ENCODE measurements around the gene DMC1. TPM values are rescaled to one million over a fixed set of nuclear protein-coding genes. Genes with fewer than 3 reads are reported as not detected.
A peak's percentile ranks its signal among the peaks of the same experiment; 100 is the strongest.
"Not testable (repeated sequence)": the region's sequence is repeated elsewhere in the genome, so short reads cannot be mapped to it uniquely, and the experiment has no call there.

DMC1 gene
- polyA plus RNA-seq (2011; rRNA removed) (0.37 and 0.97 TPM in 2 replicates), polyA minus RNA-seq (2011; rRNA and poly(A)+ RNA removed) (1.1 and 1.3 TPM in 2 replicates)

DNA sequence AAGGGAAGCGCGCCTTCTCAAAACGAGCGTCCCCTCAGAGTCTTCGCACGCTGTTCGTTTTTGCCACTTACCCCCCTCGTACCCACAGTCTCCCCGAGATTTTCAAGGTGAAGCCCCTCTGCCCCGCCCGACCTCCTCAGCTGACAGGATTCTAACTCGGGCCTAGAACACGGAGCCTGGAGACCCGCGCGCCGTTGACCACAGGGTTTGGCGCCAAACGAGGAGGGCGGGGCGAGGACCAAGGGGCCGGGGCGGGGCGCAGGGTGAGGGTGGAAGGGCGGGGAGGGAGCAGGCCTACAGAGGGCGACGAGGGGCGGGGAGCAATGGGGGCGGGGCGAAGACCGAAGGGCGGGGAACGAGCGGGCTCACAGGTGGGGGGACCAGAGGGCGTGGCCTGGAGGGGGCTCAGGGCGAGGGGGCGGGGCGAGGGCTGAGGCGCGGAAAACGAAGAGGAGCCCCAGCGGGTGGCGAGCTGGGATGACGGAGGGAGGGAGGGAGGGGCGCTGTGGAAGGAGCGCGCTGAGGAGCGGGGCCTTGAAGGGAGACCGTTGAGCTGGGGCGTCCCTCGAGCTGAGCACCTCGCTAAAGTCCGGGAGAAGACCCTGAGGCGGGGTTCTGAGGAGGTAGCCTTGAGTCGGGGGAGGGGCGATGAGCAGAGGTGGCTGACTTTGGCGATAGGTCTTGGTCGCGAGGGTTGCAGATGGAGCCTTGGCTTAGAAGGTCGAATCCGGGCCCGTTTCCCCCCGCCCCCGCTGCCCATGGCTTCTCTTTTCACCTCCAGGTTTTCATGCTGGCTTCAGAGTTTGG, at the start of gene DMC1:
Gene DMC1 (minus strand): TSS at position 212 of the 807 bp plus-strand sequence. CDS start 1,927 bp downstream, outside the sequence.
- CTCF ChIA-PET: interaction anchor here (0.5 to 4.1 kb wide), 4 partner anchors 10 to 520 kb away, joined by 3 to 41 read pairs (median 4); no protein-coding TSS in a partner anchor
- Histone ChIP-seq H3K36me3 (ENCODE audit: control insufficient read depth, insufficient read depth, low read length) (no peaks in the 10 kb centered on the region), H3K4me3 (ENCODE audit: low read depth, low read length) (peak within 1 kb of the TSS; percentile 52), H3K27me3 (ENCODE audit: control insufficient read depth, insufficient read depth, low read length) (no peaks in the 10 kb centered on the region)
- POLR2A ChIA-PET: interaction anchor here (0.7 kb wide), 1 partner anchor 85 kb away, joined by 3 read pairs; no protein-coding TSS in a partner anchor
- no peak for DNase-seq (ENCODE audit: low read depth)
- 0 out of 2 replicates have a peak, but pooled peaks have one; percentile 13 for TF ChIP-seq CTCF (IDR thresholded peaks at IDR 0.05; ENCODE audit: insufficient read depth, low read depth, low read length)

GRCh38 chr22:38618682-38619081, 48.7 kb upstream of the DMC1 start:
- Histone ChIP-seq H3K27me3 (ENCODE audit: control insufficient read depth, insufficient read depth, low read length) (no peaks in the 10 kb centered on the region), H3K4me3 (ENCODE audit: low read depth, low read length) (no peak overlapping the region), H3K36me3 (ENCODE audit: control insufficient read depth, insufficient read depth, low read length) (no peaks in the 10 kb centered on the region)
- ChIA-PET CTCF (no interaction called here), POLR2A (no interaction called here)
- no peak for TF ChIP-seq CTCF (IDR thresholded peaks at IDR 0.05; ENCODE audit: insufficient read depth, low read depth, low read length)
- DNase-seq (ENCODE audit: low read depth): no peak

GRCh38 chr22:38618258-38618657, 48.3 kb upstream of the DMC1 start:
- no peak for TF ChIP-seq CTCF (IDR thresholded peaks at IDR 0.05; ENCODE audit: insufficient read depth, low read depth, low read length)
- POLR2A ChIA-PET: no interaction called here

GRCh38 chr22:38615064-38615405, 45.1 kb upstream of the DMC1 start:
- CTCF ChIA-PET; H3K36me3 ChIP-seq (ENCODE audit: control insufficient read depth, insufficient read depth, low read length); DNase-seq (ENCODE audit: low read depth); H3K4me3 ChIP-seq (ENCODE audit: low read depth, low read length); POLR2A ChIA-PET; H3K27me3 ChIP-seq (ENCODE audit: control insufficient read depth, insufficient read depth, low read length): not testable (repeated sequence)

More at GRCh38 chr22:38618258-38618657, 48.3 kb upstream of the DMC1 start:
- no peaks in the 10 kb centered on the region for H3K27me3 ChIP-seq (ENCODE audit: control insufficient read depth, insufficient read depth, low read length)
- no peaks in the 10 kb centered on the region for H3K36me3 ChIP-seq (ENCODE audit: control insufficient read depth, insufficient read depth, low read length)
- no peak for DNase-seq (ENCODE audit: low read depth)
- CTCF ChIA-PET: no interaction called here
- H3K4me3 ChIP-seq (ENCODE audit: low read depth, low read length): no peak overlapping the region

DNA sequence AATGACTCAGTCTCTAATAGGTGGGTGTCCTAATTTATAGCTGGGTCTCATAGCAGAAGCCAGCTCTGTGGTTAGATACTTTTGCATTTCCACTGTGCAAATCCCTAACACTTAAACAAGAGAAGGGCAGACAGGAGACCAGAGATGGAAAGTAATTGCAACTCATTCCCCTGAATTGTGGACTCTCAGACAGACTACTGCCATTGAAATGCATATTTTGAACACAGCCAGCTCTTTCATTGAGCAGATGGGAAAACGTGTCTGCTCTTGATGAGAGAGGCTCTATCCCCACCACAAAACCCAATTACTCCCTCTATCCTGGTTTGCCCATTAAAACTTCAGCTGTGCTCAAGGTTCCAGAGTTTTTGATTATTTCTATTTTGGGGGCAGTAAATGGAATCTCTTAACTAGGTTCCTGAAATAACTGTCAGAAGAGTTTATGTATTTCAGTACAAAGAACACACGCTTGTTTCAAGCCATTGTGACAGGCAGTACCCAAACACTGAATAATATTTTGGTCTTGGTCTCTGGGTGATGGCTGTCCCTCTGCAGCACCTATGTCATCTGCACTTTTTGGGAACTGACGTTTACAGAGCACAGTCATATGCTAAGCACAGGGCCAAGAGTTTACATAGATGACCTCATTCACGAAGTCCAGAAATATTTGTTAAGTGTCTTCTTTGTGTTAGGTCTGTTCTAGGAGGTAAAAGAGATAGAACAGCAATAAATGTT, 44.5 kb upstream of the DMC1 start:
- ChIA-PET CTCF (interaction anchor here (1.3 kb wide), 1 partner anchor 562 kb away, joined by 5 read pairs; no protein-coding TSS in a partner anchor), POLR2A (no interaction called here)
- no peaks in the 10 kb centered on the region for H3K36me3 ChIP-seq (ENCODE audit: control insufficient read depth, insufficient read depth, low read length)
- no peak for TF ChIP-seq CTCF (IDR thresholded peaks at IDR 0.05; ENCODE audit: insufficient read depth, low read depth, low read length)
- H3K27me3 ChIP-seq (ENCODE audit: control insufficient read depth, insufficient read depth, low read length): no peaks in the 10 kb centered on the region
- no peak overlapping the region for H3K4me3 ChIP-seq (ENCODE audit: low read depth, low read length)
- no peak for DNase-seq (ENCODE audit: low read depth)
